IMR-90 (cell line): ENCODE data around the gene ZC3HAV1L.

Source experiments
- MAFK ChIP-seq: IDR thresholded peaks from 2 replicates; pipeline ENCODE4 v1.6.1; 2012; ENCODE audit warnings: low read depth, low read length, improper control_type of control experiment
- POLR2A ChIP-seq: IDR thresholded peaks from 2 replicates; pipeline ENCODE4 v1.6.1; 2012; ENCODE audit warnings: mild to moderate bottlenecking, low read depth, low read length
- RFX5 ChIP-seq: IDR thresholded peaks from 2 replicates; pipeline ENCODE4 v1.8.0; 2012; ENCODE audit warnings: low read depth, mild to moderate bottlenecking, low read length, moderate library complexity
- TF ChIP-seq, protein P1 (sequence below): conservative IDR thresholded peaks from 2 replicates; pipeline ENCODE4 v1.5.1; 2012; ENCODE audit warnings: mild to moderate bottlenecking, low read depth, low read length, improper control_type of control experiment
- TF ChIP-seq, protein P2 (sequence below): fragments of 150-350 bp; IDR thresholded peaks from 2 replicates; pipeline ENCODE4 v1.6.1; 2017; ENCODE audit warnings: mild to moderate bottlenecking, antibody characterized with exemption, low read length, low read depth

DNA sequence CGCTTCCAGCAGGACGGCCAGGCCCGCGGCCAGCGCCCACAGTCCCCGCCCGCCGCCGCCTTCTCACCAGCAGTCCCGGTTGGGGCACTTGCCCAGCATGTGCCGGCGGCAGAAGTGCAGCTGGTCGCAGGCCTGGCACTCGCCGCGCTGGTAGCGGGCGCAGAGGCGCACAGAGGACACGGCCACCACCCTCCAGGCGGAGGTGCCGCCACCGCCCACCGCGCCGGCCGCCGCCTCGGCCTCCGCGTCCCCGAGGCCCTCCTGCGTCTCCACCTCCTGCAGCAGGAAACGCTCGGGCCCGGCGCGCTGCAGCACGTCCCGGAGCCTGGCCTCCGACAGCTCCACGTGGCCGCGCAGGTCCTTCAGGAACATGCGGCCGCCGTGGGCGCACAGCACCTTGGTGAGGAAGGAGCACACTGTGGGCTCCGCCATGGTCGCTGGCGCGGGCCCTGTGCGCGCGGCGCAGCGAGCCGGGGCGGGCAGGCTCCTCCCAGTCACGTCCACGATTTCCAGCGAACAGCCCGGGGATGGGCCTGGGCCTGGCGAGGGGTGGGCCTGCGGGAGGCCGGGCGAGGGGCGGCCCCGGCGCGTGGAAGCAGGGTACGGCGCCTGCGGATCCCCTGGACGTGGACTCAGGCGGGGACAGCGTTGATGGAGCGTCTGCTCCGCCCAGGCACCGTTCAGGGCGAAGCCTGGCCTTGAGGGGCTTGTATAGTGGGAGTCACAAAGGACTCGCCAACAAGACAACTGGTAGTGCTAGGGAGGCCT is at the start of gene ZC3HAV1L:
- TF ChIP-seq, protein P1, sequence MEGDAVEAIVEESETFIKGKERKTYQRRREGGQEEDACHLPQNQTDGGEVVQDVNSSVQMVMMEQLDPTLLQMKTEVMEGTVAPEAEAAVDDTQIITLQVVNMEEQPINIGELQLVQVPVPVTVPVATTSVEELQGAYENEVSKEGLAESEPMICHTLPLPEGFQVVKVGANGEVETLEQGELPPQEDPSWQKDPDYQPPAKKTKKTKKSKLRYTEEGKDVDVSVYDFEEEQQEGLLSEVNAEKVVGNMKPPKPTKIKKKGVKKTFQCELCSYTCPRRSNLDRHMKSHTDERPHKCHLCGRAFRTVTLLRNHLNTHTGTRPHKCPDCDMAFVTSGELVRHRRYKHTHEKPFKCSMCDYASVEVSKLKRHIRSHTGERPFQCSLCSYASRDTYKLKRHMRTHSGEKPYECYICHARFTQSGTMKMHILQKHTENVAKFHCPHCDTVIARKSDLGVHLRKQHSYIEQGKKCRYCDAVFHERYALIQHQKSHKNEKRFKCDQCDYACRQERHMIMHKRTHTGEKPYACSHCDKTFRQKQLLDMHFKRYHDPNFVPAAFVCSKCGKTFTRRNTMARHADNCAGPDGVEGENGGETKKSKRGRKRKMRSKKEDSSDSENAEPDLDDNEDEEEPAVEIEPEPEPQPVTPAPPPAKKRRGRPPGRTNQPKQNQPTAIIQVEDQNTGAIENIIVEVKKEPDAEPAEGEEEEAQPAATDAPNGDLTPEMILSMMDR, result no peak
- TF ChIP-seq POLR2A (no peak; the same call in 1 of the 2 replicates), MAFK (no peak), RFX5 (no peak)
- TF ChIP-seq, protein P2, sequence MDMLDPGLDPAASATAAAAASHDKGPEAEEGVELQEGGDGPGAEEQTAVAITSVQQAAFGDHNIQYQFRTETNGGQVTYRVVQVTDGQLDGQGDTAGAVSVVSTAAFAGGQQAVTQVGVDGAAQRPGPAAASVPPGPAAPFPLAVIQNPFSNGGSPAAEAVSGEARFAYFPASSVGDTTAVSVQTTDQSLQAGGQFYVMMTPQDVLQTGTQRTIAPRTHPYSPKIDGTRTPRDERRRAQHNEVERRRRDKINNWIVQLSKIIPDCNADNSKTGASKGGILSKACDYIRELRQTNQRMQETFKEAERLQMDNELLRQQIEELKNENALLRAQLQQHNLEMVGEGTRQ, result 0 out of 2 replicates have a peak, but pooled peaks have one; percentile 5
